Measurements from ENCODE around the gene MRPL43. TPM values are rescaled to one million over a fixed set of nuclear protein-coding genes. Genes with fewer than 3 reads are reported as not detected.

Gene MRPL43
- total RNA-seq, 2 experiments from 2014 or later: 47.0 to 50.1 TPM

DNA sequence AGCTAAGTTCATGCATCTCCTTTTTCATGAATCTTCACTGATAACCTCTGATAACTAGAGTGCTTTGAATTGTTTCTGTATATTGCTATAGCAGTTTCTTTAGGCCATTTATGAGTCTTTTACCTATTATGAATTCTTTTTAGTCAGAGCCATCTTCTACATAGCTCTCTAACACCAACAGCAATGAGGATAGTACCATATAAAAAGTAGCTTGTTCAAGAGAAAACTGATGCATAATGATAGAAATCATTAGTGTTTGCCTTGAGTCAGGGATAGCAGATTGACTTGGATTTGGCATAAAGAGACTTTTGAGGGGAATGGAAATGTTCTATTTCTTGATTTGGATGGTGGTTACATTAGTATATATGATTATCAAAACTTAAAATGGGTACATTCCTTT lies 43.8 kb downstream of the MRPL43 start:
- Mint-ChIP-seq H3K4me3 (no peak overlapping the region), H3K36me3 (peaks cover 45% of the 10 kb centered on the region), H3K27me3 (no peaks in the 10 kb centered on the region), H3K9me3 (no peaks in the 10 kb centered on the region), H3K27ac (peak overlapping the region; percentile 71), H3K4me1 (ENCODE audit: low read depth) (peaks cover 15% of the 10 kb centered on the region)
- DNase-seq: no peak
- intact Hi-C loops (cut with micrococcal nuclease): loop anchor here (2.0 kb wide), 1 partner anchor 31 kb away; the partner anchor contains the start of gene SLF2
- ChIA-PET POLR2A (interaction anchor here (0.7 to 1.7 kb wide), 2 partner anchors 30 to 51 kb away, joined by 3 to 4 read pairs; no protein-coding TSS in a partner anchor), CTCF (interaction anchor here (0.6 to 1.4 kb wide), 3 partner anchors 9 to 278 kb away, joined by 3 to 4 read pairs (median 4); no protein-coding TSS in a partner anchor)

GRCh38 chr10:100942229-100942628 lies 45.1 kb downstream of the MRPL43 start:
- Mint-ChIP-seq H3K4me1 (ENCODE audit: low read depth) (peaks cover 15% of the 10 kb centered on the region), H3K9me3 (no peaks in the 10 kb centered on the region), H3K36me3 (peaks cover 44% of the 10 kb centered on the region), H3K27me3 (no peaks in the 10 kb centered on the region), H3K27ac (no peak overlapping the region), H3K4me3 (no peak overlapping the region)
- ChIA-PET CTCF (no interaction called here), POLR2A (interaction anchor here (0.6 kb wide), 1 partner anchor 350 kb away, joined by 3 read pairs; no protein-coding TSS in a partner anchor)
- DNase-seq: no peak
- intact Hi-C loops (cut with micrococcal nuclease): loop anchor here (2.0 kb wide), 1 partner anchor 29 kb away; the partner anchor contains the start of gene SLF2

- Mint-ChIP-seq H3K4me1 (ENCODE audit: low read depth) (peaks cover 13% of the 10 kb centered on the region), H3K36me3 (peaks cover 30% of the 10 kb centered on the region), H3K27ac (no peak overlapping the region), H3K4me3 (no peak overlapping the region), H3K27me3 (no peaks in the 10 kb centered on the region), H3K9me3 (no peaks in the 10 kb centered on the region)
- ChIA-PET POLR2A (no interaction called here), CTCF (no interaction called here)
- DNase-seq: no peak
- intact Hi-C loops (cut with micrococcal nuclease): no loop called here
Observed at GRCh38 chr10:100939763-100940344, 47.4 kb downstream of the MRPL43 start.

Small RNAs within 50 kb of the gene (microRNA-seq; reads per million reads assigned to microRNA genes)
- not detected for gene MIR608 (ENCODE audit: borderline microRNAs expressed, borderline number of aligned reads, borderline replicate concordance)

Other genes with a start within 250 kb of the MRPL43 start
- gene PAX2, start 241.9 kb downstream of the MRPL43 start, total RNA-seq: not detected
- 10 to 100 TPM; 33.9 to 35.9 TPM for gene SLF2, start 74.5 kb downstream of the MRPL43 start, total RNA-seq
- gene SEMA4G, start 18.0 kb downstream of the MRPL43 start, total RNA-seq: under 1 TPM; 0.58 to 0.74 TPM
- 10 to 100 TPM; 12.8 to 14.0 TPM for gene TWNK, start within 50 bp of the MRPL43 start, total RNA-seq
- 10 to 100 TPM; 12.0 to 12.5 TPM for gene LZTS2, start 12.3 kb upstream of the MRPL43 start, total RNA-seq
- gene PDZD7, start 43.6 kb upstream of the MRPL43 start, total RNA-seq: under 1 TPM; 0.31 to 0.93 TPM
- 10 to 100 TPM; 40.4 to 41.9 TPM for gene SFXN3, start 43.7 kb upstream of the MRPL43 start, total RNA-seq
- 1 to 10 TPM in 1 of 2 experiments, under 1 TPM in 1; 0.58 to 1.3 TPM for gene KAZALD1, start 74.5 kb upstream of the MRPL43 start, total RNA-seq
- gene TLX1, start 143.8 kb upstream of the MRPL43 start, total RNA-seq: not detected
- not detected for gene LBX1, start 242.0 kb upstream of the MRPL43 start, total RNA-seq

All from activated CD4-positive, alpha-beta memory T cell treated with anti-CD3 and anti-CD28 coated beads for 36 hours (primary cell).